Epidermal melanocyte (primary cell): ENCODE results near the gene ACRBP.
"Not testable (repeated sequence)": the region's sequence is repeated elsewhere in the genome, so short reads cannot be mapped to it uniquely, and the experiment has no call there.

Source experiments
- DNase-seq: peaks from one replicate; pipeline ENCODE4 v3.0.0; 2011; ENCODE audit warnings: low spot score; ENCODE audit not compliant: insufficient read length

Gene ACRBP

GRCh38 chr12:6614513-6615172 is 32.6 kb downstream of the ACRBP start:
- no peak for DNase-seq

- peak; percentile 92 for DNase-seq
These were observed 33.3 kb downstream of the ACRBP start for GRCh38 chr12:6613776-6614512.

- peak; percentile 37 for DNase-seq
These were observed 34.0 kb downstream of the ACRBP start for GRCh38 chr12:6613015-6613775.

GRCh38 chr12:6612652-6613014 is 34.6 kb downstream of the ACRBP start:
- DNase-seq = no peak

GRCh38 chr12:6612247-6612646 is 35.0 kb downstream of the ACRBP start:
- DNase-seq = no peak

- DNase-seq = no peak
These were observed 38.5 kb downstream of the ACRBP start for GRCh38 chr12:6608592-6609281.

- DNase-seq = peak; percentile 43
These were observed 39.3 kb downstream of the ACRBP start for GRCh38 chr12:6607751-6608591.

- no peak for DNase-seq
These were observed 40.7 kb downstream of the ACRBP start for GRCh38 chr12:6606331-6607131.

GRCh38 chr12:6605421-6606330 is 41.6 kb downstream of the ACRBP start:
- no peak for DNase-seq

- DNase-seq = no peak
These were observed 42.8 kb downstream of the ACRBP start for GRCh38 chr12:6604259-6605029.

- peak; percentile 64 for DNase-seq
These were observed 44.1 kb downstream of the ACRBP start for GRCh38 chr12:6603095-6603567.

- DNase-seq = no peak
These were observed 44.7 kb downstream of the ACRBP start for GRCh38 chr12:6602526-6602925.

GRCh38 chr12:6595673-6596072 is 51.6 kb downstream of the ACRBP start:
- DNase-seq = not testable (repeated sequence)

GRCh38 chr12:6592087-6592486 is 55.1 kb downstream of the ACRBP start:
- DNase-seq = no peak
